Chondrocyte (in vitro differentiated cells): ENCODE data around the gene RAD17. TPM values are rescaled to one million over a fixed set of nuclear protein-coding genes. Genes with fewer than 3 reads are reported as not detected.
A peak's percentile ranks its signal among the peaks of the same experiment; 100 is the strongest.

Experiments used
- DNase-seq: peaks from one replicate; pipeline ENCODE4 v3.0.0; 2021; ENCODE audit warnings: mixed read lengths, low spot score
- H3K27ac Mint-ChIP-seq: one replicate; pipeline ENCODE4 v1.8.0; 2021; ENCODE audit warnings: mild to moderate bottlenecking, moderate library complexity, mixed read lengths; ENCODE audit not compliant: unreplicated experiment
- H3K27me3 Mint-ChIP-seq: 2 replicates; pipeline ENCODE4 v1.8.0; 2021; ENCODE audit warnings: low read depth, mixed read lengths
- H3K36me3 Mint-ChIP-seq: 2 replicates; pipeline ENCODE4 v1.8.0; 2021; ENCODE audit warnings: low read depth, mixed read lengths
- H3K4me1 Mint-ChIP-seq: 2 replicates; pipeline ENCODE4 v1.8.0; 2021; ENCODE audit warnings: low read depth, mild to moderate bottlenecking, mixed read lengths
- H3K4me3 Mint-ChIP-seq: one replicate; pipeline ENCODE4 v1.8.0; 2021; ENCODE audit warnings: mild to moderate bottlenecking, moderate library complexity, mixed read lengths; ENCODE audit not compliant: unreplicated experiment
- H3K9me3 Mint-ChIP-seq: 2 replicates; pipeline ENCODE4 v1.8.0; 2021; ENCODE audit warnings: low read depth, mixed read lengths
- total RNA-seq: library from RNA; stranded (reverse); gene quantifications from 3 replicates; pipeline ENCODE4 v1.2.1, GENCODE V29; 2021
- TF ChIP-seq, protein P1 (sequence below): fragments of 200-600 bp; sonication (generic); IDR thresholded peaks from 2 replicates; pipeline ENCODE4 v1.5.0; 2021; ENCODE audit warnings: antibody characterized with exemption, mild to moderate bottlenecking, moderate library complexity

RAD17 gene
- total RNA-seq, 1 donor from 2014 or later: 25.3 TPM

DNA sequence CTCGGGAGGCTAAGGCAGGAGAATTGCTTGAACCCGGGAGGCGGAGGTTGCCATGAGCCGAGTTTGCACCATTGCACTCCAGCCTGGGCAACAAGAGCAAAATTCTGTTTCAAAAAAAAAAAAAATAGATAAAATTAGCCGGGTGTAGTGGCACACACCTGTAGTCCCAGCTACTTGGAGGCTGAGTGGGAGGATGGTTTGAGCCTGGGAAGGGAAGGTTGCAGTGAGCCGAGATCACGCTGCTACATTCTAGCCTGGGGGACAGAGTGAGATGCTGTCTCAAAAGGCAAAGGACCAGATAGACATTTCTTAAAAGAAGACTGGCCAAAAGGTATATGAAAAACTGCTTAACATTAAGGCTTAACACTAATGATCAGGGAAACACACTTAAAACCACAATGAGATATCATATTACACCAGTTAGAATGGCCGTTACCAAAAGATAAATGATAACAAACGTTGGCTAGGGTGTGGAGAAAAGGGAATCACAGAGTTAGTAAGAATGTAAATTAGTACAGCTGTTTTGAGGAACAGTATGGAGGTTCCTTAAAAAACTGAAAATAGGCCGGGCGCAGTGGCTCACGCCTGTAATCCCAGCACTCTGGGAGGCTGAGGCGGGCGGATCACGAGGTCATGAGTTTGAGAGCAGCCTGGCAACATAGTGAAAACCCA lies 35.2 kb downstream of the RAD17 start:
- H3K9me3 Mint-ChIP-seq: no peaks in the 10 kb centered on the region

DNA sequence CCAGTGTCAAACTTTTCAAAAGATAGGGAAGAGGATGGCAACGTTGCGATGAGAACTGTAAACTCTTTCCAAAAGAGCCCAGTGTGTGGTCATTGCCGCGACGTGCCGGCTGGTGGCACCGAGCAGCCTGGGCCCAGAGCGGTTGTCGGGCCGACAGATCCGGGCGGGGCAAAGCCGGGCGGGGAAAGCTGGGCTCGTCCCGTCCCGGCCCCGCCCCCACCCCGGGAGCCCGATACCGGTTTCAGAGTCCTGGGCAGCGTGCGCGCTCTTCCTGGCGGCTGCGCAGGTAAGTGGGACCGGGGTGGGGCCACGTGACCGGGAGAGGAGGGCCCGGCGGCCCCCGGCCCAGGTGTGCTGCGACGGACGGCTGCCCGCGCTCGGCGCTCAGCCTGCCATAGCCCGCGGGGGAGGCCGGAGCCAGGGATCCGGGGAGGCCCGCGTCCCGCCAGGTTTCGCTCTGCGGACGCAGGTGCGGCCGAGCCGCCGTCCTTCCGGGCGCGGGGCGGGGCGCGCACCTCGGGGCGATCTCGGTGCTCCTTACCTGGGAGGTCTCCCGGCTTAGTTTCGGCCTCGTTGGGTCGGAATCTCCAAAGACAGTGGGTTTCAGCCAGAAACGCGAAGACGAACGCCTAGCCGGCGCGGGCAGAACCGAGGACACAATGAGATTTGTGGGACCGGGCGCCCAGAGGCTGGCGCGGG lies 45.4 kb downstream of the RAD17 start, which contains the start of gene MARVELD2:
MARVELD2 (plus strand) TSS at position 232 of the 699 bp plus-strand sequence. CDS start 4,270 bp downstream, outside the sequence.
- no peak for DNase-seq
- TF ChIP-seq, protein P1, sequence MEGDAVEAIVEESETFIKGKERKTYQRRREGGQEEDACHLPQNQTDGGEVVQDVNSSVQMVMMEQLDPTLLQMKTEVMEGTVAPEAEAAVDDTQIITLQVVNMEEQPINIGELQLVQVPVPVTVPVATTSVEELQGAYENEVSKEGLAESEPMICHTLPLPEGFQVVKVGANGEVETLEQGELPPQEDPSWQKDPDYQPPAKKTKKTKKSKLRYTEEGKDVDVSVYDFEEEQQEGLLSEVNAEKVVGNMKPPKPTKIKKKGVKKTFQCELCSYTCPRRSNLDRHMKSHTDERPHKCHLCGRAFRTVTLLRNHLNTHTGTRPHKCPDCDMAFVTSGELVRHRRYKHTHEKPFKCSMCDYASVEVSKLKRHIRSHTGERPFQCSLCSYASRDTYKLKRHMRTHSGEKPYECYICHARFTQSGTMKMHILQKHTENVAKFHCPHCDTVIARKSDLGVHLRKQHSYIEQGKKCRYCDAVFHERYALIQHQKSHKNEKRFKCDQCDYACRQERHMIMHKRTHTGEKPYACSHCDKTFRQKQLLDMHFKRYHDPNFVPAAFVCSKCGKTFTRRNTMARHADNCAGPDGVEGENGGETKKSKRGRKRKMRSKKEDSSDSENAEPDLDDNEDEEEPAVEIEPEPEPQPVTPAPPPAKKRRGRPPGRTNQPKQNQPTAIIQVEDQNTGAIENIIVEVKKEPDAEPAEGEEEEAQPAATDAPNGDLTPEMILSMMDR: peak; percentile 58
- Mint-ChIP-seq H3K27ac (no peak within 1 kb of the TSS), H3K4me3 (peak within 1 kb of the TSS; percentile 60), H3K4me1 (no peaks in the 10 kb centered on the region), H3K27me3 (no peaks in the 10 kb centered on the region), H3K36me3 (peaks cover 22% of the 10 kb centered on the region), H3K9me3 (no peaks in the 10 kb centered on the region)

More for the DNA sequence above, 35.2 kb downstream of the RAD17 start:
- TF ChIP-seq, protein P1: no peak
- Mint-ChIP-seq H3K4me3 (no peak overlapping the region), H3K4me1 (peaks cover 3% of the 10 kb centered on the region), H3K27me3 (no peaks in the 10 kb centered on the region), H3K27ac (no peak overlapping the region), H3K36me3 (peaks cover 29% of the 10 kb centered on the region)
- no peak for DNase-seq

DNA sequence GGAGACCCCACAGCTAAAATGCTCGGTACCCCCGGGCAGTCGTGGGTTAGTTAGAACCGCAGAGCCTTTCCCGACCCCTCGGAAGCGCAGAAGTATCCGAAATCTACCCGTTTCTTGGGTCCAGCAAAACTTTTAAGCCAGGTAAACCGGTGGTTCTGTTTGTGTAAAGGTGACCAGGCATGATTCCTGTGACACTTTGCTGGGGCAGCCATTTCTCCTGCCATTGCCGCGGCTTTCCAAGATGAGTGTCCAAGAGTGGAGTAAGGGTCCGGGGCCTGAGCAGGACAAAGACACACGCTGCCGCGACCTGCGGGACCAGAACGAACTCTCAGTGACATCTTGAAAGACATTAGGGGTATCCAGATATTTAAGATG lies 46.0 kb downstream of the RAD17 start:
- peaks cover 21% of the 10 kb centered on the region for H3K36me3 Mint-ChIP-seq
- H3K9me3 Mint-ChIP-seq: no peaks in the 10 kb centered on the region
- no peaks in the 10 kb centered on the region for H3K4me1 Mint-ChIP-seq
- TF ChIP-seq, protein P1: no peak
- H3K27ac Mint-ChIP-seq: no peak overlapping the region
- no peak for DNase-seq
- H3K4me3 Mint-ChIP-seq: peak overlapping the region; percentile 28
- H3K27me3 Mint-ChIP-seq: no peaks in the 10 kb centered on the region

DNA sequence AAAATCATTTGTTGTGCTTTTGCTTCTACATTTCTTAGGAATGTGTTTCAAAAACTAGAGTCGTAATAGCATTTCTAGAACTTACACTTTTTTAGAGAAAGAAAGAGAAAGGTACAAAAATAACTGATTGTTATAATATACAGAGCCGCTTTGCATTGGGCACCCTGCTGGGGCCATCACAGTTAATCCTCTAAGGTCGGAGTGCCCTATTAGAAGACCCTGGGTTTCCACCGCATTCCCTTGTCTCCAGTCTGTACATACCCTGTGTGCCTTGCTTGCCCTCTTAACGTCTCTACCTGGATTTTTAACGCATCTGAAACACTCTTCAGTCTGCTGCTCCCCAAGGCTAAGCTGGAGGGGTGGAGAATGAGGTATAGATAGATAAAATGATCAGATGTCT lies 46.6 kb downstream of the RAD17 start:
- no peak overlapping the region for H3K4me3 Mint-ChIP-seq
- H3K27me3 Mint-ChIP-seq: no peaks in the 10 kb centered on the region
- DNase-seq: no peak
- TF ChIP-seq, protein P1: no peak
- peaks cover 21% of the 10 kb centered on the region for H3K36me3 Mint-ChIP-seq
- H3K4me1 Mint-ChIP-seq: no peaks in the 10 kb centered on the region
- no peak overlapping the region for H3K27ac Mint-ChIP-seq
- no peaks in the 10 kb centered on the region for H3K9me3 Mint-ChIP-seq

DNA sequence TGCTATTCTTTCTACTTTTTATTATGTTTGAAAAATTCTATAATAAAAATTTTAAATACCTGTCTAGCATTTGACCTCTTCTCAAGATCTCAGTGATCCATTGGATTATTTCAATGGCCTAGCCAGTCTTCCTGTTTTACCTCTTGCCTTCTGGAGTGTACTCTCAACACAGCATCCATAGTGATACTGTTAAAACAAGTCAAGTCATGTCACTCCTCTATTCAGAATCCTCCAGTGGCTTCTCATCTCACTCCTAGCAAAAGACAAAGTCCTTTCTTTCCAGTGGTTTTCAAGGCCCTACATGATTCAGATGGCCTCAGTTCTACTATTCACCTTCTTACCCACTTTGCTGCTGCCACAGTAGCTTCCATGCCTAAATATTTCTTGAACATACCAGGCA lies 47.1 kb downstream of the RAD17 start:
- TF ChIP-seq, protein P1: no peak
- Mint-ChIP-seq H3K27ac (no peak overlapping the region), H3K9me3 (no peaks in the 10 kb centered on the region), H3K36me3 (peaks cover 17% of the 10 kb centered on the region), H3K4me1 (no peaks in the 10 kb centered on the region), H3K4me3 (no peak overlapping the region), H3K27me3 (no peaks in the 10 kb centered on the region)
- no peak for DNase-seq
